Measurements from ENCODE around the gene RAB7B. TPM values are rescaled to one million over a fixed set of nuclear protein-coding genes. Genes with fewer than 3 reads are reported as not detected.

RAB7B gene
- total RNA-seq, 1 donor from 2014 or later: 5.8 TPM

DNA sequence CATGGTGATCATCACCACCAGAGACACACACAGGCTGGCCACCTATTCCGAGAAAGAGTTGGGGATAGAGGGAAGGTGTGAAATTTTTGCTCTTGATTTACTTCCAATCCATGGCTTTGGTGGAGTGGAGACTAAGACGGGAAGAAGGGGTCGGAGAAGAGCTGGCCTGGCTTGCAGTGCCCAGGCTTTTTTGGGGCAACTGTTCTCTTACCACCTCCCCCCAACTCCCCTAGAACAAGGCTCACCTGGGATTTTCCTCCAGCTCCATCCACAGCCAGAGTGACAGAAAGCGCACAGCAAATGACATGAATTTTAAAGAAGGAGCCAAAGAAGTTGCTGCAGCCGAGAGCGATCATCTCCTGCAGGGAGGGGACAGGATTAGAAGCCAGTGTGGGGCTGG is 75.9 kb downstream of the RAB7B start:
- no peak for DNase-seq (ENCODE audit: low spot score)

Other genes with a start within 250 kb of the RAB7B start
- gene RAB29, start 227.9 kb downstream of the RAB7B start, total RNA-seq (ENCODE audit: insufficient read depth, low replicate concordance): 5.8 TPM
- gene SLC41A1, start 190.2 kb downstream of the RAB7B start, total RNA-seq (ENCODE audit: insufficient read depth, low replicate concordance): 7.7 TPM
- 1.4 TPM for gene PM20D1, start 153.3 kb downstream of the RAB7B start, total RNA-seq (ENCODE audit: insufficient read depth, low replicate concordance)
- gene SLC26A9, start 59.9 kb downstream of the RAB7B start, total RNA-seq (ENCODE audit: insufficient read depth, low replicate concordance): 0.24 TPM
- gene CTSE, start 20.5 kb upstream of the RAB7B start, total RNA-seq (ENCODE audit: insufficient read depth, low replicate concordance): 0.48 TPM
- 4.1 TPM for gene RHEX, start 49.8 kb upstream of the RAB7B start, total RNA-seq (ENCODE audit: insufficient read depth, low replicate concordance)
- 0.72 TPM for gene AVPR1B, start 114.0 kb upstream of the RAB7B start, total RNA-seq (ENCODE audit: insufficient read depth, low replicate concordance)
- gene FAM72A, start 199.4 kb upstream of the RAB7B start, total RNA-seq (ENCODE audit: insufficient read depth, low replicate concordance): 2.4 TPM
- 63.3 TPM for gene SRGAP2, start 200.1 kb upstream of the RAB7B start, total RNA-seq (ENCODE audit: insufficient read depth, low replicate concordance)

All from umbilical cord (tissue), 2 donors.